GM21717 (cell line): ENCODE data around the gene PRDM11.
A peak's percentile ranks its signal among the peaks of the same experiment; 100 is the strongest.
"Not testable (repeated sequence)": the region's sequence is repeated elsewhere in the genome, so short reads cannot be mapped to it uniquely, and the experiment has no call there.

Source experiments
- ATAC-seq: cut with Tn5 transposase; IDR thresholded peaks from one replicate; pipeline ENCODE4 v1.9.1; 2021; ENCODE audit warnings: mild to moderate bottlenecking, moderate library complexity; ENCODE audit not compliant: unreplicated experiment

The PRDM11 gene

GRCh38 chr11:45146072-45147016 lies at the start of gene PRDM11:
Gene PRDM11, plus strand, starts transcription at chr11:45146639. Its CDS starts 35,128 bp downstream, at chr11:45181767.
- peak; percentile 24 for ATAC-seq

DNA sequence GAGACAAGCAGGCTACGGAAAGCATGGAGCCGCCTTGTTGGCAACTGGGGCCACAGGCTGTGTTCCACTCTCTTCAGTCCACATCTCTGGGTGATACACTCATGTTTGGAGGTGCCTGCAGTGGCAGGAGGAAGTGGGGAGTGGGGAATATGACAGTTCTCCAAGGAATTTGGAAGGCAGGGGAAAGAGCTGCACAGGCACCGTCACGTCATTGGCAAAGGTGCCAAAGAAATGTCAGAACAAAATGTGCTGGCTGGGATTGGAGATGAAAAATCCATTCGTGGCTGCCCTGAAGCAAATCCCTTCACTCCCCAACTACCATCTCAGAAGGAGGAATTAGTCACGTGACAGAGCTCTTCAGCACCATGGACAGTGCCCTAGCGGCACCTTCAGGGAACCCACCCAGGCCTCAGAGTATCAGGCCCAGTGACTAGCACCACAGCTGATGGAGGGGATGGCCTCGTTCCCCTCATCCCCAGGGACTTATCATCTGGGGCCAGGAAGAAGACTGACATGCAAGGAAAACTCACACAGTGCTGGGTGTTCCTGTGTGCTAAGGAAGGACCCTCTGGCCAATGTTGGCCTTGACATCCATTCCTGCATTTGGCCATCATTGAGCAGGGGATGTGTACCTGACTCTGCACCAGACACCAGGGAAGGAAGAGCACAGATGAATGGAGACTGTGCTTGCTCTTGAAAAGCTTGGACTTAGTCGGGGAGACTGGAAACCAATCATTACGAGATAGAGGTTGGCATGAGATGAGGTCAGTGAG lies 48.5 kb upstream of the PRDM11 start:
- no peak for ATAC-seq

DNA sequence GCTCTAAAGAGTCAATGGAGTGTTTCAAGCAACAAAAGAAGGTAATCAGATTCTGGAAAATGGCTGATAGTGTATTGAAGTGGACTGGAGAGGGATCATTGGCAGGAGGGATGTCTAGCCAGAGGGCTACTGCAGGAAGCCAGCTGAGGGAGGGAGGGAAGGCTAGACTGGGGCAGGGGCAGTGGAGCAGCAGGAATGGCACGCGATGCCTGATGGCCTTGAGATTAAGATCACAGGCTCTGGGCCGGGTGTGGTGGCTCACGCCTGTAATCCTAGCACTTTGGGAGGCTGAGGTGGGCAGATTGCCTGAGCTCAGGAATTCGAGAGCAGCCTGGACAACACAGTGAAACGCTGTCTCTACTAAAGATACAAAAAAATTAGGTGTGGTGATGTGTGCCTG lies 47.5 kb upstream of the PRDM11 start:
- ATAC-seq = no peak

DNA sequence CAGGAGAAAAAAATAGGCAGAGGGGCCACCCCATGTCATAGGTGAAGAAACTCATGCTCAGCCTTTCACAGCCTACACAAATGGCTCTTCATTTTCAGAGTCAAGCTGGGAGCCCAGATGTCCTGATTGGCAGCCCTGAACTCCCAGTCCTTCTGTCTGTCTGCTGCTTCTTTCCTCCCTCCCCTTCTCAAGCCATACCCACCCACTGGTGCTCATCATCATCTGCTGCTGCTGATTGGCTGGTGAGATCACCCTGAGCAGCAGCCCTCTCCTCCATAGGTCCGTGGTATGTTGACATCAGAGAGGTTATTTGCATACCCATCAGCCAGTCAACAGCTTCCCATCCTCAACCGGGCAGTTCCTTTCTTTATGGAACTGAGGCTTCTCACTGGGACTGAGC lies 46.1 kb upstream of the PRDM11 start:
- no peak for ATAC-seq

DNA sequence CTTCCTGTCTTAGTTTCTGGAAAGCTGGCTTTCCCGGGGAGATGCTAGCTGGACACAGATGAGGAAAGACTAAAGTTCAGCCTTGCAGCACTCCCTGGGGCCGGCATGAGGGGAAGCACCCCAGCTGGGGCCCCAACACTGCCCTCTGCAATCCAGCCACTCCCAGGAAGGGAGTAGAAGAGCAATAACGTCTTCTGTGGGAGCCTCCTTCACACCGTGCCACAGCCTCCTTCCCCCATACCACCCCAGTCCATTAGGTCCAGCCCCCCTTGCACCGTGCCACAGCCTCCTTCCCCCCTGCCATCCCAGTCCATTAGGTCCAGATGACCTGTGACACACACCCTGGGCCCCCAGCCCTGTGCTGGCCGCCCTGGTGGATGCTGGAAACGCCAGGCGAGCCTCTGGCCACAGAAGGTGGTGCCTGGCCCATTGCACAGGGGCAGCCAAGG lies 44.1 kb upstream of the PRDM11 start:
- peak; percentile 8 for ATAC-seq

DNA sequence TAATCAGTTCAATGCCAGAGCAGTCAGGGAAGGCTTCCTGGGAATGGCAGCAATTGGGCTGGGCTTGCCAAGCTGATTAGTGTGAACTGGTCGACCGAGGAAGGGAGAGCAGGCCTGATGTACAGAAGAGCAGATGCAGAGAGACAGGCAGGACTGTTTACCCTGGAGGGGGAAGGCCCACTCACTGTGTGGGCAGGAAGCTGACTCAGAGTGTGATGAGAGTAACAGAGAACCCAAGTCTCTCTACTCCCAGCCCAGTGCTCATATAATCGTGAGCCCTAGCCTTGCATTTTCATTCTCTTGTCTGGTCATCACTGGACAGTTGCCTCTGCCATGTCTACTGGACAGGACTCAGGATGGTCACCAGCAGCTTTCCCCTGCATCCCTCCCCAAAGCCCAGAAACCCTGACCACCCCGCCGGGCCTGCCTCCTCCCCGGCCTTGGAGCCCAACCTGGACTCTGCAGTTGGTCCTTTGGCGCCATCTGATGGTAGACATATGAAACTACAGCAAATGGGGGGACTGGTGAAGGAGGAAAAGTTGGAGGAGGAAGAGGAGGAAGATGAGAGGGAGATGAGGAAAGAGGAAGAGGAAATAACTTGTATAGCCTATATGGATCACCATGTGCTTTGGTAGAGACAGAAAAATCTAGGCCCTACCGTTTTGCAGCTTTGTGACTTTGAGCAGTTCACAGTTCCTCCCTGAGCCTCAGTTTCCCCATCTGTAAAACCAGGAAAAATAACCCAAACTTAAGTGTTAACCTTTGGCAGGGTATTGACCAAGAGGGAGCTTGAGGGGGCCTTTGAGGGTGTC lies 43.4 kb upstream of the PRDM11 start:
- peak; percentile 85 for ATAC-seq

DNA sequence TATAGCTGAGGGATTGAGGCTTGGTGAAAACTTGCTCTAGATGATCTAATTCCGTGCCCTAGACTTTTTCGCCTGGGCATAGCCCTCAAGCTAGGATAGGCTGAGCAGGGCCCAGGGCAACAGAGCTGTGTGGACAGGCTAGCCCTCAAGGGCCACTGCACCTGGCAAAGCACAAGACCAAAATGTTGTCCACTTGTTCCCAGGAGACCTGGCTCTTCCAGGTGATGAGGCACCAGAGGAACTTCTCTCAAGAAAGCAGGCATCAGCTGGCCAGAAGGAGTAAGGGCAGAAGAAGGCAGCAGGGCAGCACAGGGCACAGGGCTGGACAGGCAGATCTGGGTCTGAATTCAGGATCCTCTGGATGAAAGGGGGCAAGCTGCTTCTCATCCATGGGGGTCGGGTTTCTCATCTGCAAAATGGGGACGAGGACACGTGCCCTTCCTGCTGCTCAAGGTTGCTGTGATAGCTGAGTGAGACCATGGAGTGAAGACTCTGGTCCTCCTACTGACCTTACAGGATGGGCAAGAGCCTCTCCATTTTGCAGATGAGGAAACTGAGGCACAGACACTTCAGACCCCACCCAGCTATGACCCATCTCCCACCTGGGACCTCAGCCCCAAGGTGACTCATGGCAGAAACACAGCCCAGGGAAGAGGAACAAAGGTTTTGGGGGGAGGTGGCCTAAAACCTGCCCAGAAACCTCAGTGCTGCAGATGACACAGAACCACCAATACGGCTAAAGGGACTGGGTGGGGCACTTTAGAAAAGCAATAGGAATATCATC lies 42.2 kb upstream of the PRDM11 start:
- no peak for ATAC-seq

- no peak for ATAC-seq
These were observed 41.7 kb upstream of the PRDM11 start for GRCh38 chr11:45104790-45105084.

- ATAC-seq = peak; percentile 57
These were observed 41.0 kb upstream of the PRDM11 start for GRCh38 chr11:45105233-45105983.

GRCh38 chr11:45105984-45106375 lies 40.5 kb upstream of the PRDM11 start:
- ATAC-seq = no peak

GRCh38 chr11:45106440-45106839 lies 40.0 kb upstream of the PRDM11 start:
- no peak for ATAC-seq

DNA sequence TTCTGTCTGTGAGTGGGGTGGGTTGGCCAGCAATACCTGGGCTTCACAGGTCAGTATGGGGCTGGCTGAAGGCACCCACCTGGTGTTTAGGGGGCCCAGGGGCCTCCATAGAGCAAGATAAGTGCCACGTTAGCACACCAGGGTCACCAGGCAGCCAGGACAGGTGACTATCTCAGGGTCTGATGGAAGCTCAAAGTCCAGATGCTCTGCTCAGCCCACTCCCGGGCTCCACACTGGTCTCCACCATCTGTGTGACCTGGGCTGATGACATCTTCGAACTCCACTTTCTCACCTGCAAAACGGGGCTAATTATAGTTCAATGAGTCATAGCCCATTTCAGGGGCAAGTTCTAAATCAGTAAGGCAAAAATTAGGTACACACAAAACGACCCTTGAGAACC lies 39.4 kb upstream of the PRDM11 start:
- ATAC-seq = no peak

GRCh38 chr11:45108070-45109064 lies 38.1 kb upstream of the PRDM11 start:
- no peak for ATAC-seq

- no peak for ATAC-seq
These were observed 37.0 kb upstream of the PRDM11 start for GRCh38 chr11:45109400-45109799.

DNA sequence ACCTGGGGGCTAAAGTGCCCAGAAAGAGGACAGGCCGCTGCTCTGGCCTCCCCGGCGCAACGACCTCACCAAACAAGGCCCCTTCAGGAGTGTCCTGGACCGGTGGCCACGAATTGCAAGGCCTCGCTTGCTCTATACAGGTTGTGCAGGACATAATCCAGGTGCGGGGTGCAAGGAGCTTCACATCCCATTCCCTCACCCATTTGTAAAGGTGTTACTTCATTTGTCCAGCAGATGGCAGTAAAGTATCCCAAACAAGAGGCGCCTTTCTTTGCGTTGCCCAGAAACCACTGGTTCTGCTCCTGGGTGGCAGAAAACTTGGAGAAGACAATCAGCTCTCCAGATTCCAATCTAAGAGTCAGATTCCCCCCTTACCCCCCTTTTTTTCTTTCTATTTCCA lies 35.9 kb upstream of the PRDM11 start:
- no peak for ATAC-seq

- ATAC-seq = no peak
These were observed 32.6 kb upstream of the PRDM11 start for GRCh38 chr11:45113807-45114206.

DNA sequence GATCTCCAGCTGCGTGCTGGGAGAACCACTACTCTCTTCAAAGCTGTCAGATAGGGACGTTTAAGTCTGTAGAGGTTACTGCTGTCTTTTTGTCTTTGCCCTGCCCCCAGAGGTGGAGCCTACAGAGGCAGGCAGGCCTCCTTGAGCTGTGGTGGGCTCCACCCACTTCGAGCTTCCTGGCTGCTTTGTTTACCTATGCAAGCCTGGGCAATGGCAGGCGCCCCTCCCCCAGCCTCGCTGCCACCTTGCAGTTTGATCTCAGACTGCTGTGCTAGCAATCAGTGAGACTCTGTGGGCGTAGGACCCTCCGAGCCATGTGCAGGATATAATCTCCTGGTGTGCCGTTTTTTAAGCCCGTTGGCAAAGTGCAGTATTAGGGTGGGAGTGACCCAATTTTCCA lies 18.6 kb upstream of the PRDM11 start:
- not testable (repeated sequence) for ATAC-seq

GRCh38 chr11:45133878-45134277 lies 12.6 kb upstream of the PRDM11 start:
- ATAC-seq = no peak

- ATAC-seq = no peak
These were observed 5.3 kb upstream of the PRDM11 start for GRCh38 chr11:45141171-45141570.
